Superior temporal gyrus (tissue), 1 donor: ENCODE measurements around the gene TESK2.
A peak's percentile ranks its signal among the peaks of the same experiment; 100 is the strongest.

Experiments
- DNase-seq: peaks from one replicate; pipeline ENCODE4 v3.0.0-alpha.2; 2016; ENCODE audit errors: extremely low spot score

The TESK2 gene

DNA sequence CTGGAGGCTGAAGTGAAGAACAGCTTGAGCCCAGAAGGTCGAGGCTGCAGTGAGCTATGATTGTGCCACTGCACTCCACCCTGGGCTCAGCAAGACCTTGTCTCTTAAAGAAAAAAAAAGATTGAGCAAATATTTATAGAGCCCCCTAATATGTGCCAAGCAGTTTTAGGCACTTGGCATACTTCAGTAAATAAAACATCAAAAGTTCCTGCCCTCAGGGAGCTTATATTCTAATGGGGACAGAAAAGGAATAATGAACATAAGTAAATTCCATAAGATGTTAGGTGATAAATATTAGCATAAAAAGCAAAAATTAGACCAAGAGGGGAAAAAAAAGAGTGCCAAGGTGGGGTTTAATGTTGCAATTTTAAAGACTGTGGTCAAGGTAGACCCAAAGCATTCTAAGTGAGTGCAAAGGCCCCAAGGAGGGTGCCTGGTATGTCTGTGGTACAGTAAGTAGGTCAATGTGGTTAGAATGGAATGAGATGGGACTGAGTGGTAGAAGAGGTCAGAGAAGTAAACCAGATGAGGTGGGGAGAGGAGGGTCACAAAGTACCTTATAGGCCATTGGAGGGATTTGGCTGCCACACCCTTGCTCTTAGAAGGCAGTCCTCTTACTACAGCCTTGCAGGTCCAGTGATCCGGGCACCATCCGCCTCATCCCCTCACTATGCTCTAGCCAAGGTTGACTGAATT is 153.2 kb downstream of the TESK2 start:
- DNase-seq: no peak

DNA sequence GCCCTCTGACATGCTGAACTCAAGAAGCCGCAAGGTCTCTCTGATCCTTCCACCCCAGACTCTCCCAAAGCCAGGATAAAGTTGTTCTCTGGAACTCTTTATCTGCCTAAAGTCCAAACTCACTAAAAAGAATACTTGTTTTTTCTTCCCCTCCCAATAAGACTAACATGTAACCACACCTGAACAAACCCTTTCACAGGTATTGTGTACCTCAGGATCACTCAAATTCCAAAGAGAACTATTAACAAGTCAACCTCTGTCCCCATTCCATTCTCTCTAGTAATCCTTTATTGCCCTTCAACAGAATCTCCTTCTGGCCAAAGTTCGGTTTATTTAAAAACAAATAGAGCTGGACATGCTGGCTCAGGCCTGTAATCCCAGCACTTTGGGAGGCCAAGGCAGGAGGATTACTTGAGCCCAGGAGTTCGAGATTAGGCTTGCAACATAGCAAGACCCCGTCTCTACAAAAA is 155.1 kb downstream of the TESK2 start:
- no peak for DNase-seq

DNA sequence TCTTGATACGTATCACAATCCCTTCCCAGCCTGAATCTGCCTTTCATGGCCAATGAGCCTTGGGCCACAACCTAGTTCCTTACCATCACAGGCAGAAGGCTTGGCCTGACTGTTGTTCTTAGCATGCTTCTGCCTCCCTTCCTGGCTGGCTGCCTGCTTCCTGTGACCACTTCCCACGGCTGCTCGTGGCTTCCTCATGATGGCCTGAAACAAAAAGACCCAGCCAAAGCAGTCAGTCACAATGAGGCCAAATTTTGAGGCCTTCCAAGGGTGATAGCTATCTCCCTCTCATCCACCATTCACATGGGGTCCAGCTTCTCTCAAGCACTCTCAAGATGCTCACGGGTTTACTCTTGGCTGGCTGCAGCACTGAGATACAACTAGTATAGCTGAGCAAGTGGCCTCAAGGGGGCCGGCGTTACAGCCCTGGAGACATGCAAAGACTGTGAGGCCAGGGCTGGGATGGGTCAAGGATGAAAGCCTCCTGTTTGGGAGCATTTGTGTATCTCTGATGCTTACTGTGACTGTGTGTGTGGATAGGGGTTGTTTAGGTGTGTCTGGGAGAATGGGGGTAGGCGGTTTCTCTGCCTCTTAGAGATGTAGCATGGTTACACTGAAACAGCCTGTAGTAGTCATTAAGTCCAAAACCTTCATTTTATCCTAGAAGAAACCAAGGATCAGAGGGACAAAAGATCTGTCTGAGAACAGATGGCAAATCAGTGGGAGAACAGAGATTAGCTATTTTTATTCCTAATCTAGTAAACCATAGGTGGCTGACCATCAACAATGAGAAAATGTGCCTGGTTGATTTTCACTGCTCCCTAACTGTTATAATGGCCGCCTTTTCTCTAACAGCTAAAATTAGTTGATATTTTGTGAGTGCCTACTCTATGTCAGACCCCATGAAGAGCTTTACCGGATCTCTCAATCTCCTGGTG is 156.4 kb downstream of the TESK2 start:
- no peak for DNase-seq

DNA sequence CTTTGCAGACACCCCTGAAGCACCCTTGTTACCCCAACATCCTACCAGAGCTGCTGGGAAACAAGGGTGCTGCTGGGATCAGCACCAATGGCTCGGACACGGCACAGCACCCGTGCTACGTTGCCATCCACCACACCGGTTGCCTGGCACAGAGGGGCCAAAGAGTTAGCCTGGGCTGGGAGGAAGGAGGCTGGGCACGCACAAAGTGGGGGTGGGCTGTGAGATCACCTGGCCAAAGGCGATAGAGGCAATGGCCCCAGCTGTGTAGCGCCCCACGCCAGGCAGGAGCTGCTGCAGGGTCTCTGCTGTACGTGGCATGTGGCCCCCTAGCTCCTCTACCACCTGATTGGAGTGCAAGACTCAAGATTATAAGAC is 158.6 kb downstream of the TESK2 start:
- no peak for DNase-seq

DNA sequence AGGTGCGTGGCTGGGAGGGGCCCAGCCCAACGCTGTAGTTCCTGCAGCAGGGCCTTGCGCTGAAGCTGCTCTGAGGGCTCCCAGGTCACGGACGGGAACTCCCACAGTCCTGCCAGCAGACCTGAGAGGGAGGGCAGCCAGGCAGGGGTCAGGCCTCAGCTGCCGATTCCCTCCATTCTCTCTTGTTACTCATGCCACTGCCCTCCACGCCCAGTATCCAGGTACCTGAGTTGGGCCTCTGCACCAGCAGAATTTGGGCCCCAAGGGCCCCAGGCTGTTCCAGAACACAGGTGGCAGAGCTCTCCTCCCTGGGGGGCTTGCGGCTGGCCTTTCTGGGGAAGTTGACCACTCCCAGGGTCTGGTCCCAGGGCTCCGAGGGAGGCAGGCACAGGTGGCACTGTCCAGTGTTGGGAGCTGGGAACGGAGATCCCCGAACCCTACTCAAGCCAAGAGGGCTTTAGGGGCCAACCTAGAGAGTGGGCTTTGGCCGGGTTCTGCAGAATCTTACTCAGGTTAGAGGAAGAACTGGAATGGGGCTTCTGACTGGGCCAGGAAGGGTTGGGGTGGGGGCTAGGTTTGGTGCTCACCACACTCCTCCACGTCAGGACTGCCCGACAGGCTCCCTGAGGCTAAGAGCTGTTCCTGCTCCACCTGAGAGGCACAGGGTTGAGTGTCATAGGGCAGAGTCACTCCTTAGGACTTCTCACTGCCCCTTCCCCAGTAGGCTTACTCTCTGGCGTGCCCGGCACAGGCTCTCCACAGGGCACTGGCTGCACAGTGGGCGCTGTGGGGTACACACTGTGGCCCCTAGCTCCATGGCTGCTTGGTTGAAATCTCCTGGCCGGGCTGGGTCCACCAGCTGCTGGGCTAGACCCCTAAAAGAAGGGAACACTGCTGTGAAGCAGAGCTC is 159.3 kb downstream of the TESK2 start:
- no peak for DNase-seq

DNA sequence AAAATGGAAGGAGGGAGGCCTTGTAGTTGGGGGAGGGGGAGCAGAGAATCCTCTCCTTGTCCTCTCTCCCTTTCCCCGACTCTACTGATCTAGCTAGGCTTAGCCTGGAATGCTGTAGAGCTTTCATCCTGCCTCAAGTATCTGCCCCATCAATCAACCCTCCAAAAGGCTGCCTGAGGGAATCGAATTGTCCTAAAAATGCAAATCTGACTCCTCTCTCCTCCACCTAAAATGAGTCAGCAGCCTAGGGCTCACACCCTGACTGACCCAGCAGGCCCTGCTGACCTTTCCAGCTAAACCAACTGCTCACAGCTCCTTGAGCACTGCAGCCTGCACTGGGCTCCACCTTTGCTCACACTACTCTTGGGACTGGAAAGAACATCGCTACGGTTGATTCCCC is 161.5 kb downstream of the TESK2 start:
- no peak for DNase-seq

DNA sequence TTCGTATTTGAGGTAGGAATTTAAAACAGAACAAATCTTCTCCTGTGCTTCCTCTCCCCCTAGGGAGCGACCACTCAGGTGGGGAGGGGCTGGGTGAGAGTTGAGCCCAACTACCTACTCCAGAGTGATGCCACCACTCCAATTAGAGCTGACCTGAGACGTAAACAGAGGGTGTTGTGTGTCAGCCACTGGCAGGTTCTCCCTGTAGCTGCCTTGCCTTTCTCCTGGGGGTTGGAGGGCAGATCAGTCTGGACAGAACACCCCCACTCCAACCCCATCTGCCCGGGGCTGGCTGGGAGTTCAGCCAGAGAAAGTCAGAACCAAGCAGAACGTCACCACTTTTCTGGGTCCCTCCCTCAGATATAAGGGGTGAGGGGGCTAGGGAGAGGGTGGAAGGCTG is 162.3 kb downstream of the TESK2 start:
- DNase-seq: no peak

DNA sequence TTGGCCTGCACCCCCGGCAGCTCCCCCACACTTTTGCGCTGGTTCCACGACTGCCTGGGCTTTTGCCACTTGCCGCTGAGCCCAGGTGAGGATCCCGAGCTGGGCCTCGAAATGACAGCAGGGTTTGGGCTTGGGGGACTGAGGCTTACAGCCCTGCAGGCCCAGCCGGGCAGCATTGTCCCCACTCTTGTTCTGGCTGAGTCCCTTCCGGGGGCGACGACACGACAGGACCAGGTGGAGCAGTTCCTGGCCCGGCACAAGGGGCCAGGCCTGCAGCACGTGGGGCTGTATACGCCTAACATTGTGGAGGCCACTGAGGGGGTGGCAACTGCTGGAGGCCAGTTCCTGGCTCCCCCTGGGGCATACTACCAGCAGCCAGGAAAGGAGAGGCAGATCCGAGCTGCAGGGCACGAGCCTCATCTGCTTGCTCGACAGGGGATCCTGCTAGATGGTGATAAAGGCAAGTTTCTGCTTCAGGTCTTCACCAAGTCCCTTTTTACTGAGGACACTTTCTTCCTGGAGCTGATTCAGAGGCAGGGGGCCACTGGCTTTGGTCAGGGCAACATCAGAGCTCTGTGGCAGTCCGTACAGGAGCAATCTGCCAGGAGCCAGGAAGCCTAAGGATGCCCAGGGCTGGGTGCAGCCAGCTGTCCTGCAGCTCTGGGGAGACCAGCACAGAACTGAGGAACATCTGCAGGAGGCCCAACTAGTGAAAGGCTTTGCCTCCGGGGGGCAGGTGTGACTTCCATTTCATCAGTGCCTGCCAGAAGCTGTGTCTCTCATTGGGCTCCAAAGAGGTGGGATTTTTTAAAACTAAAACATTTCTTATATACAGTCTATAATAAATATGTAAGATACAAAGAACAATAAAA is 163.1 kb downstream of the TESK2 start:
- no peak for DNase-seq

DNA sequence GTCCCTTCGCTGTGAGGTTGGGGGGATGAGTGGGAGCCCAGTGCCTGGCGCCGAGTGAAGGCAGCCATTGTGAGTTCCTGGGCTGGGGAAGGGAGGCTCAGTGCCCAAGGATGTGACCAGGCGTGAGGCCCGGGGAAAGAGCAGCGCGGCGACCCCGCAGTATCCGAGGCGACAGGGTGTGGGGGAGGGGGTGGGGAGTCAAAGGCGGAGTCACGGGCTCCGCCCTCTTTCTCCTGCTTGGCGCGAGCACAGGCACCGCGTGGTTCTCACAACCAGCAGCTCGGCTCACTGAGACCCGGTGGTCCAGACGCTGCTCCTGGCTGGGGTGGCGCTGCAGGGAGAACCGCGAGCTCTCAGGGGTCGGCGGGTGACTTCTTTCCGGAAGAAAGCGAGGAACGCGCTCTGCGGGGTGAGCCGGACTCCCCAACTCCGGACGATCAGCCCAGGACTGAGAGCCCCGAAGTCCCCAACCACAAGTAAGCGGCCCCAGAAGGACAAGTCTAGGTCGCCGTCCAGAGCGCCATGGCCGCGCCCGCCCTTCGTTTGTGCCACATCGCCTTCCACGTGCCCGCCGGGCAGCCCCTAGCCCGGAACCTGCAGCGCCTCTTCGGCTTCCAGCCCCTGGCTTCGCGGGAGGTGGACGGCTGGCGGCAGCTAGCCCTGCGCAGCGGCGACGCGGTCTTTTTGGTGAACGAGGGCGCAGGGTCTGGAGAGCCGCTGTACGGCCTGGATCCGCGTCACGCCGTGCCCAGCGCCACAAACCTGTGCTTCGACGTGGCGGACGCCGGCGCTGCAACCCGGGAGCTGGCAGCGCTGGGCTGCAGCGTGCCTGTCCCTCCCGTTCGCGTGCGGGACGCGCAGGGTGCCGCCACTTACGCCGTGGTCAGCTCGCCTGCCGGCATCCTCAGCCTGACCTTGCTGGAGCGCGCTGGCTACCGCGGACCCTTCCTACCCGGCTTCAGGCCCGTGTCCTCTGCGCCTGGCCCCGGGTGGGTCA is 164.0 kb downstream of the TESK2 start, which contains the start of gene HPDL:
Gene HPDL (plus strand): TSS at position 269 of the 997 bp plus-strand sequence. CDS start 254 bp downstream, at position 523.
- peak; percentile 50 for DNase-seq

DNA sequence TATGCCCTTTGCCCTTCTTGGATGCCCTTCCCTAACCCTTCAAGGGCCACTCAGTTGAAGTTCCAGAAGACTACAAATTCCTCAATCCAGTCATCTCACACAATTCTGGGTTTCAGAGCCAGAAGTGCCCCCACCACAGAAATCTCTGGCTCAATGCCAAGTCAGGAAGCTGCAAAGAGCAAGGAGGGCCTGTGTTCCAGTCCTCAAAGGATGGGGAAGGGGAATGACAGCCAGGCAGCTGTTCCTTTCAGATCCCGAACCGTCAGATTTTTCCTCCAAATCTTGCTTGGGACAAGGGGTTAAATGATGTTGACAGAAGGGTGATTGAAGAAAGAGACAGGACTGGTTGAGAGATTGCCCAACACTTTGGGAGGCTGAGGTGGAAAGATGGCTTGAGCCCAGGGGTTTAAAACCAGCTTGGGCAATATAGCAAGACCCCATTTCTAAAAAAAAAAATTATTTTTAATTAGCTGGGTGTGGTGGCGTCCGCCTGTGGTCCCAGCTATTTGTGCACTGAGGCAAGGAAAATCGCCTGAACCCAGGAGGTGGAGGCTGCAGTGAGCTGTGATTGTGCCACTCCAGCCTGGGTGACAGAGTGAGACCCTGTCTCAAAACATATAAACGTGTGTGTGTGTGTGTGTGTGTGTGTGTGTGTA is 165.0 kb downstream of the TESK2 start:
- no peak for DNase-seq

DNA sequence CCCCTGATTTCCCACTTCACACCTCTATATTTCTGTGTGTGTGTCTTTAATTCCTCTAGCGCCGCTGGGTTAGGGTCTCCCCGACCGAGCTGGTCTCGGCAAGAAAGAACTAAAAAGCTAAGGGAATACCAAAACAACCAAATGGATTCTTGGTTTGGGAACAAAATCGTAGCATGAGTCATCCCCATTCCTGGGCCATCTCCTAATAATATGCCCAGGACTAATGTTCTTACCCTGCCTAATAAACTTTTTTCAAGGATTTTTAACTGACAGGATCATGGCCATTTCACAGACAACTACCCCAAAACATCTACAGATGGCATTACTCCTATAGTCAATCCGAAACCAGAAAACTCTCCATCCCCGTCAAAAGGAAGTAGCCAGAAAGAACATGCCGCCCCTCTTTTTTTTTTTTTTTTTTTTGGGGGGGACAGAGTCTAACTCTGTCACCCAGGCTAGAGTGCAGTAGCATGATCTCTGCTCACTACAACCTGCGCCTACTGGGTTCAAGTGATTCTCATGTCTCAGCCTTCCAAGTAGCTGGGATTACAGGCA is 168.4 kb downstream of the TESK2 start:
- no peak for DNase-seq

DNA sequence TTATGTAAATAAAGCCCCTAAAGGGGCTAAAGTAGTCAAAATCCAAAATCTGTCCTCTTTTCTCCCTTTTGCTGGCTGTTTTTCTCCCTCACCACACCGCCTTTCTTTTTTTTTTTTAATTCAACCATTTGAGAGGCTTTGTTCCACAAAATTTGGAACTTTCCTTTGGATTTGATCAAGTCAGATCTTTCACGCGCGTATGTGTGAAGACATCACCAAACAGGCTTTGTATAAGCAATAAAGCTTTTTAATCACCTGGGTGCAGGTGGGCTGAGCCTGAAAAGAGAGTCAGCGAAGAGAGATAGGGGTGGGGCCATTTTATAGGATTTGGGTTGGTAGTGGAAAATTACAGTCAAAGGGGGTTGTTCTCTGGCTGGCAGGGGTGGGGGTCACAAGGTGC is 169.5 kb downstream of the TESK2 start:
- DNase-seq: no peak

DNA sequence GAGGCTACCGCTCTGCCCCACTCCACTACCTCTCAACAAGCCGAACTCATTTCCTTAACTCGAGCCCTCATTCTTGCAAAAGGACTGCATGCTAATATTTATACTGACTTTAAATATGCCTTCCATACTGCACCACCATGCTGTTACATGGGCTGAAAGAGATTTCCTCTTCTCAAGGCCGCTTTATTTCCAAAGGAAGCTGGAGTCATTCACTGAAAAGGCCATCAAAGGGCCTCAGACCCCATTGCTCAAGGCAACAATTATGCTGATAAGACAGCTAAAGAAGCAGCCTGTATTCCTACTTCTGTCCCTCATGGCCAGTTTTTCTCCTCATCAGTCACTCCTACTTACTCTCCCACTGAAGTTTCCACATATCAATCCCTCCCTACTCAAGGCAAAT is 171.2 kb downstream of the TESK2 start:
- DNase-seq: no peak

DNA sequence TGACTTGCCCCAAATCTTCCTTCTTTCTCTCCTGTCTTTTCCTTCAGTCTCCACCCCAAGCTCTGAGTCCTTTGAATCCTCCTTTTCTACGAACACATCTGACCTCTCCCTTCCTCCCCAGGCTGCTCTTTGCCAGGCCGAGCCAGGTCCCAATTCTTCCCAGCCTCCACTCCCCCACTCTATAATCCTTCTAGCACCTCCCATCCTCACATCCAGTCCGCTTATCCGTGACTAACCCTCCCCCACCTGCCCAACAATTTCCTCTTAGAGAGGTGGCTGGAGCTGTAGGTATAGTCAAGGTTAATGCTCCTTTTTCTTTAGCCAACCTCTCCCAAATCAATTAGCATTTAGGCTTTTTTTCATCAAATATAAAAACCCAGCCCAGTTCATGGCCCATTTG is 173.8 kb downstream of the TESK2 start:
- DNase-seq: no peak

DNA sequence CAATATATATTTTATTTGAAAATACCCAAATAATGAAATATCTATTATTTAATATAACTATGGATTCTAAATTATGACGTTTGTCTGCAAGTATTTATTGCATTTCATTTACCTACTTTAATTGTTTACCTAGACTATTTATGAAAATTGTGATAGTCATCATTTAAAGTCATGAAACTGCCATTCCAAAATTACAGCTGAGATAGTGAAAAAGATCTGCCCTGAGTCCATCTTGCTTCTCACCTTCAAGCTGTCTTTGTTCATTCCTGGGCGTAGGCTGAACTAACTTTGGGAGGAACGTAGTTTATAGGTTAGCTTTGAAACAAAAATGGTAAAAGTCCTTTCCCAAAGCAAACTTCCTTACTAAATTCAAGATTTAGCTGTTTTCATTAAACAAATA is 176.7 kb downstream of the TESK2 start:
- DNase-seq: no peak

DNA sequence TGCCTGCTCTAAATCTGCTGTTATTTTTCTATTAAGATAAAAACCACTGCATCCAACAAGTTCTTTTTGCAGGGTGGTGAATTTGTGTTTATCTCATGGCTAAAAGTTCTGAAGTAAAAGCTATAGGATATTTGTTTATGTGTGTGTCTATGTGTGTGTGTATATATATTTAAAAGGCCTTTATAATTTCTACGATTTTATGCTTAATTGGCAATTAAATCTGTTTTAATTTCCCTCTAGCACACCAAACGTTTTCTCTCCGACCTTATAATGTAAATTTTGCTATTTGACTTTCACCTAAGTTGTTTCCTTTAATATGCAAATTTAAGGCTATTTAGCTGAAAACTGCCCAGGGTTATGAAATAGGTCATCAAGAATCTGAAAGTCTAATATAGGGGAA is 184.1 kb downstream of the TESK2 start:
- no peak for DNase-seq

DNA sequence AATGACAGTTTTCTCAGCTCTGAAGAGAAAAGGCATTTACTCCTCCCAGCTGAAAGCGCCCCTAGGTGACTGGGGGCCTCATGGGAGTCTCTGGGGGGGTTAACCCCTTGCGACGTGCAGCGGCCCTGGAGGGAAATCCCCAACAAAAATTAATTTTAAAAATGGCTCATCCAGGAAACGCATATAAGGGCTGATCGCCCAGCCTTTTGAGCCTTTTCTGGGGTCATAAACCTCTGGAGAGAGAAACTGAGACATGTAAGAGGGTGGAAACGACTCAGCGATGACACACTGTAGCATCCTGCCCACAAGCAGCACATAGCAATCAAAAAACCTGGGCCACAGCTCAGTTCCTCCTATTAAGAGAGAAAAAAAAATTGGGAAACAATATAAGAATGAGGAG is 184.6 kb downstream of the TESK2 start:
- DNase-seq: no peak

DNA sequence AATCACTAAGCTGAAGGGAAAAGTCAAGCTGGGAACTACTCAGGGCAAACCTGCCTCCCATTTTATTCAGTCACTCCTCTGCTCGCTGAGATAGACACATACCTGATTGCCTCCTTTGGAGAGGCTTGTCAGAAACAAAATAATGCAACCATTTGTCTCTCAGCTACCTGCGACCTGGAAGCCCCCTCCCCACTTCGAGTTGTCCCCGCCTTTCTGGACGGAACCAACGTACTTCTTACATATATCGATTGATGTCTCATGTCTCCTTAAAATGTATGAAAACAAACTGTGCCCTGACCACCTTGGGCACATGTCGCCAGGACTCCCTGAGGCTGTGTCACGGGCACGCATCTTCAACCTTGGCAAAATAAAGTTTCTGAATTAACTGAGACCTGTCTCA is 185.7 kb downstream of the TESK2 start:
- DNase-seq: no peak
